GM12872 (cell line): ENCODE results near the gene BCORL1.

Experiments
- TF ChIP-seq, protein P1 (sequence below): IDR thresholded peaks from 3 replicates; pipeline ENCODE4 v1.5.1; 2011; ENCODE audit warnings: low read depth, mild to moderate bottlenecking, low read length, moderate library complexity; ENCODE audit not compliant: insufficient read depth

The BCORL1 gene

DNA sequence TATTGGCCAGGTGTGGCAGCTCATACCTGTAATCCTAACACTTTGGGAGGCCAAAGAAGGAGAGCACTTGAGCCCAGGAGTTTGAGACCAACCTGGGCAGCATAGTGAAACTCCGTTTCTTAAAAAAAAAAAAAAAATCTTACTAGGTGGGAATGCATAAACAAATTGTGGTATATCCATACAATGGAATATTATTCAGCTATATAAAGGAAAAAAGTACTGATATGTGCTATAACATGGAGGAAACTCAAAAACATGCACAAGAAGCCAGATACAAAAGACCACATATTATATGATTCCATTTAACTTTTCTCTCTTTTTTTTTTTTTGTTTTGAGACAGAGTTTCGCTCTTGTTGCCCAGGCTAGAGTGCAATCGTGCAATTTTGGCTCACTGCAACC, 13.5 kb upstream of the BCORL1 start:
- TF ChIP-seq, protein P1, sequence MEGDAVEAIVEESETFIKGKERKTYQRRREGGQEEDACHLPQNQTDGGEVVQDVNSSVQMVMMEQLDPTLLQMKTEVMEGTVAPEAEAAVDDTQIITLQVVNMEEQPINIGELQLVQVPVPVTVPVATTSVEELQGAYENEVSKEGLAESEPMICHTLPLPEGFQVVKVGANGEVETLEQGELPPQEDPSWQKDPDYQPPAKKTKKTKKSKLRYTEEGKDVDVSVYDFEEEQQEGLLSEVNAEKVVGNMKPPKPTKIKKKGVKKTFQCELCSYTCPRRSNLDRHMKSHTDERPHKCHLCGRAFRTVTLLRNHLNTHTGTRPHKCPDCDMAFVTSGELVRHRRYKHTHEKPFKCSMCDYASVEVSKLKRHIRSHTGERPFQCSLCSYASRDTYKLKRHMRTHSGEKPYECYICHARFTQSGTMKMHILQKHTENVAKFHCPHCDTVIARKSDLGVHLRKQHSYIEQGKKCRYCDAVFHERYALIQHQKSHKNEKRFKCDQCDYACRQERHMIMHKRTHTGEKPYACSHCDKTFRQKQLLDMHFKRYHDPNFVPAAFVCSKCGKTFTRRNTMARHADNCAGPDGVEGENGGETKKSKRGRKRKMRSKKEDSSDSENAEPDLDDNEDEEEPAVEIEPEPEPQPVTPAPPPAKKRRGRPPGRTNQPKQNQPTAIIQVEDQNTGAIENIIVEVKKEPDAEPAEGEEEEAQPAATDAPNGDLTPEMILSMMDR, result no peak

DNA sequence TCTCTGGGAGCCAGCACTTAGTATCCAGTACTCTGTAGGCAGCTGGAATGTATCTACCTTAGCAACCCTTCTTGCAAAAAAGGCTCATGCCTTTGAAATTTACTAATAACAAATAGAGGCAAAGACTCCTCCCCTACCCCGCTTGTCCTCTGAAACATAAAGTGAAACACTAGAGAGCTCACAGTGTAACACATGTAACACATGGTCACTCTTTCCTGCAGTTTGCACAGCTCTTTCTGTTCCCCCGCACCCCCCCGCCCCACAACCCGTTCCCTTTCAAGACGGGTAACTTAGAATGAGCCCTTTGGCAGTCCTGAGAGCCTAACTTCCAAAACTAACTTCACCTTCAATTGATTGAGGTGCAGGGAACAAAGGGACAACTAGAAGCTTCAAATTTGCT, 6.0 kb upstream of the BCORL1 start:
- TF ChIP-seq, protein P1, result no peak

- TF ChIP-seq, protein P1, result no peak
These were observed 3.1 kb upstream of the BCORL1 start for GRCh38 chrX:129979207-129979920.

DNA sequence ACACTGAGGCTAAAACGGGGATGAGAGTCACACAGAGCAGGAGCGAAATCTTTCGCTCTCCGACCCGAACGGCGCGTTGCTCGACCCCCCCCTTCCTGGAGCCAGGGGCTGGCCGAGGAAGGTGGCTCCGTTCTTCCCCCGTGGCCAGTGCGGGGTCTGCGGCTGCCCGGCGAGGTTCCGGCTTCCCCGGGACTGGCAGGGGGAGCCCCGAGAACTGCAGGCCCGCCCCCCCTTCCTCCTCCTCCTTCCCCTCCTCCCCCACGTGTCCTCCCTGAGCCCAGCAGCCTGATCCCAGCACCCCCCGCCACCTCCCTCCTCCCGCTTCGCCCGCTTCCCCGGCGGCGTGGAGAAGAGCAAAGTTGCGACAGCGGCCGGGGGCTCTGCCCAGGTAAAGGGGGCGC, 2.4 kb upstream of the BCORL1 start:
- TF ChIP-seq, protein P1, result no peak

DNA sequence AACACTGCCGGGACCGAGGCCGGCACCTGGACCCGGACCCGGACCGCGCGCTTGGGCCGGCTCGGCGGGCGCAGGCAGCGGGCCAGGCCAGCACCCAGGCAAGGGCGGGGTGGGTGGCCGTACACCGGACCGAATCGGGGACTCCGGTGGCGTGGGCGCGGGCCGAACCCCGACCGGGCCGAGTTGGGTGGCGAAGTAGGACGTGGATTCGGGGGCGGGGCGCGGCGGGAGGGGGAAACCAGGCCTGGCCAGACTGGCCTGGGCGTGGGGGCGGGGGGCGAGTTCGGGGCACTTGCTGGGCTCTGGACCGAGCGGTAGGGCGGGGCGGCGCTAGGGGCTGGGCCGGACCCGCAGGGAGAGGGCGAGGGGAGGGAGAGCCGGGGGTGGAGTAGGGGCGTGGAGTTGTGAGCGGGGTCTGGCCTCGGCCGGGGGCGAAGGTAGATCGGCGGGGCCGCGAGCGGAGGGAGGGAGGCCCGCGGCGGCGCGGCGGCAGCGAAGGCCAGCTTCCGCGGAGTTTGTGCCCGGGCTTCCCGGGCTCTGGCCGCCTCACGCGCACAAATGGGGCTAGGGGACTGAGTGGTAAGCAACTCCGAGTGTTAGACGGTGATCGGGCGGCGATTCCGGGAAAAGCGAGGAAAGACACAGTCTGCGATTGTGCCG, 1.8 kb upstream of the BCORL1 start:
- TF ChIP-seq, protein P1, result no peak

GRCh38 chrX:129981200-129981553, 1.3 kb upstream of the BCORL1 start:
- TF ChIP-seq, protein P1, result no peak

GRCh38 chrX:129981752-129982299, 609 bp upstream of the BCORL1 start:
- TF ChIP-seq, protein P1, result no peak
